ENCODE results near the gene CLNK.

CLNK gene

GRCh38 chr4:10534820-10535219 is 149.7 kb downstream of the CLNK start:
- Histone ChIP-seq H3K79me2 (ENCODE audit: control insufficient read depth, low read length) (no peaks in the 10 kb centered on the region), H3K4me2 (ENCODE audit: low read length) (no peak overlapping the region), H3K4me1 (ENCODE audit: control insufficient read depth, low read length) (no peaks in the 10 kb centered on the region), H3K27me3 (ENCODE audit: control insufficient read depth, low read length) (peaks cover 16% of the 10 kb centered on the region), H3K4me3 (ENCODE audit: low read length) (no peak overlapping the region), H3K27ac (ENCODE audit: low read depth, low read length) (no peak overlapping the region), H4K20me1 (ENCODE audit: control insufficient read depth, insufficient read depth, low read depth, low read length) (no peaks in the 10 kb centered on the region), H3K9me3 (ENCODE audit: control insufficient read depth, insufficient read depth, low read length) (no peaks in the 10 kb centered on the region), H3F3A (ENCODE audit: control insufficient read depth, insufficient read depth) (no peaks in the 10 kb centered on the region), H3K36me3 (ENCODE audit: control insufficient read depth, low read length) (no peaks in the 10 kb centered on the region), H3K9me2 (replicated peaks; ENCODE audit: control insufficient read depth, low read length) (no peaks in the 10 kb centered on the region)
- TF ChIP-seq CTCF (IDR thresholded peaks at IDR 0.05; ENCODE audit: low read depth, low read length, poor library complexity, severe bottlenecking) (no peak), EZH2phosphoT487 (IDR thresholded peaks at IDR 0.05; ENCODE audit: borderline replicate concordance, low read length) (no peak)

GRCh38 chr4:10532155-10532554 is 152.4 kb downstream of the CLNK start:
- Histone ChIP-seq H4K20me1 (ENCODE audit: control insufficient read depth, insufficient read depth, low read depth, low read length) (no peaks in the 10 kb centered on the region), H3K4me3 (ENCODE audit: low read length) (no peak overlapping the region), H3K27ac (ENCODE audit: low read depth, low read length) (no peak overlapping the region), H3K9me2 (replicated peaks; ENCODE audit: control insufficient read depth, low read length) (no peaks in the 10 kb centered on the region), H3K4me2 (ENCODE audit: low read length) (no peak overlapping the region), H3K27me3 (ENCODE audit: control insufficient read depth, low read length) (peaks cover 16% of the 10 kb centered on the region), H3K4me1 (ENCODE audit: control insufficient read depth, low read length) (no peaks in the 10 kb centered on the region), H3F3A (ENCODE audit: control insufficient read depth, insufficient read depth) (no peaks in the 10 kb centered on the region), H3K9me3 (ENCODE audit: control insufficient read depth, insufficient read depth, low read length) (no peaks in the 10 kb centered on the region), H3K36me3 (ENCODE audit: control insufficient read depth, low read length) (no peaks in the 10 kb centered on the region), H3K79me2 (ENCODE audit: control insufficient read depth, low read length) (no peaks in the 10 kb centered on the region)
- TF ChIP-seq CTCF (IDR thresholded peaks at IDR 0.05; ENCODE audit: low read depth, low read length, poor library complexity, severe bottlenecking): no peak
- no peak for TF ChIP-seq EZH2phosphoT487 (IDR thresholded peaks at IDR 0.05; ENCODE audit: borderline replicate concordance, low read length)

- TF ChIP-seq EZH2phosphoT487 (IDR thresholded peaks at IDR 0.05; ENCODE audit: borderline replicate concordance, low read length): no peak
- no peak for TF ChIP-seq CTCF (IDR thresholded peaks at IDR 0.05; ENCODE audit: low read depth, low read length, poor library complexity, severe bottlenecking)
- no peaks in the 10 kb centered on the region for H3K4me1 ChIP-seq (ENCODE audit: control insufficient read depth, low read length)
- no peak overlapping the region for H3K27ac ChIP-seq (ENCODE audit: low read depth, low read length)
- no peaks in the 10 kb centered on the region for H4K20me1 ChIP-seq (ENCODE audit: control insufficient read depth, insufficient read depth, low read depth, low read length)
- peaks cover 9% of the 10 kb centered on the region; the same call in 1 of the 2 replicates for H3K27me3 ChIP-seq (ENCODE audit: control insufficient read depth, low read length)
- H3K79me2 ChIP-seq (ENCODE audit: control insufficient read depth, low read length): no peaks in the 10 kb centered on the region
- no peaks in the 10 kb centered on the region for H3K9me3 ChIP-seq (ENCODE audit: control insufficient read depth, insufficient read depth, low read length)
- H3K4me2 ChIP-seq (ENCODE audit: low read length): no peak overlapping the region
- H3K4me3 ChIP-seq (ENCODE audit: low read length): no peak overlapping the region
- no peaks in the 10 kb centered on the region for H3K9me2 ChIP-seq (replicated peaks; ENCODE audit: control insufficient read depth, low read length)
- H3F3A ChIP-seq (ENCODE audit: control insufficient read depth, insufficient read depth): no peaks in the 10 kb centered on the region
- no peaks in the 10 kb centered on the region for H3K36me3 ChIP-seq (ENCODE audit: control insufficient read depth, low read length)
Observed at GRCh38 chr4:10530137-10530786, 154.3 kb downstream of the CLNK start.

All from DOHH2 (cell line).